Sciatic nerve (tissue), 2 donors: Measurements from ENCODE around the gene GOLGA3. TPM values are rescaled to one million over a fixed set of nuclear protein-coding genes. Genes with fewer than 3 reads are reported as not detected.
"Not testable (repeated sequence)": the region's sequence is repeated elsewhere in the genome, so short reads cannot be mapped to it uniquely, and the experiment has no call there.

Experiments
- ATAC-seq: fragments of 200-7000 bp; cut with Tn5 transposase; one replicate; pipeline ENCODE4 v1.9.1; 2020; ENCODE audit warnings: mild to moderate bottlenecking, moderate library complexity
- DNase-seq: peaks from one replicate; pipeline ENCODE4 v3.0.0-alpha.2; 2020; ENCODE audit warnings: low spot score
- intact Hi-C: fragments of 100-400 bp; cut with DNase I; formaldehyde crosslinking; loops from one replicate; pipeline ENCODE4 v1.14.2; 2022
- total RNA-seq: library from RNA; stranded (reverse); fragmentation: NEBNext Ultra II Directional; extraction: Animal tissue kit (Norgen Biotek cat#: 25700); gene quantifications from one replicate; pipeline ENCODE4 v1.2.1, GENCODE V29; 2021
- donor health status: DM: no; HTN: no; CAD: no.
- donor health status: DM: no; HTN: no; CAD: no.

Gene GOLGA3
- total RNA-seq, 1 donor from 2014 or later, result 60.6 TPM

DNA sequence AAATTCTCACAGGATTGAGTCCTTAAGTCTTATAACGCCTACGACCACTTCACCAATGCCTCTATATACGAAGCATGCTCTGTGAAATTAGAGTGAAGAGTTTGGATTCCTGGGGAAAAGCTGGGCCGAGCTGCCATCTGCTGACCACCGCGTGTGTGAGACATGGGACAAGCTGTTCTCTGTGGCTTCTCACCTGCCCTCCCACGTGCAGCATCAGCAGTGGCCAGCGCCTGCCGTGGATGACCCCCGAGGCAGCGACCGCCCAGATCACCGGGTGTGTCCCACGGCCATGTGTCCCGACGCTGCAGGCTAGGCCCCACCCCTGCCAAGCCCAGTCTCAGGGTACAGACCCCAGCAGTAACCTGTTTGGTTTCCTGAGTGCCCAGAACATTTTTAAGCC, 21.6 kb upstream of the GOLGA3 start:
- intact Hi-C loops, result no loop called here

DNA sequence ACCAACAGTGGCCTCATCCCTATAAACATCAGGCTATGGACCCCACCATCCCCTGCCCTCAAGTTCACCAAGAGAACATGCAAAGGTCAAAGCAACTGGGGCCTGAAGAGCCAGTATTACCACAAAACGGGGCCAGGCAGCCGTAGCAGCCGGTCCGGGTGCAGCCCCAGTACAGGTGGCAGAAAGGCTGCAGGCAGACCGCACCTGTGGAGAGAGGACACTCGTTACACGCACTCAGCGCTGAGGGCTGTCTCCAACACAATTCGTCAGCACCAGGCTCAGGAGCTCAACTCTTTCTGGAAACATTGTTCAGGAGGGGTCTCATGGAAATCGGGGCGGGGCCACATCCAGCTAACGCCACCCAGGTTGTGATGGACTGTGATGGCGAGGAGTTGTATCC, 19.9 kb upstream of the GOLGA3 start:
- DNase-seq, result no peak
- intact Hi-C loops, result no loop called here
- ATAC-seq, result no peak

More for the DNA sequence above, 21.6 kb upstream of the GOLGA3 start:
- DNase-seq (no peak), ATAC-seq (no peak)

DNA sequence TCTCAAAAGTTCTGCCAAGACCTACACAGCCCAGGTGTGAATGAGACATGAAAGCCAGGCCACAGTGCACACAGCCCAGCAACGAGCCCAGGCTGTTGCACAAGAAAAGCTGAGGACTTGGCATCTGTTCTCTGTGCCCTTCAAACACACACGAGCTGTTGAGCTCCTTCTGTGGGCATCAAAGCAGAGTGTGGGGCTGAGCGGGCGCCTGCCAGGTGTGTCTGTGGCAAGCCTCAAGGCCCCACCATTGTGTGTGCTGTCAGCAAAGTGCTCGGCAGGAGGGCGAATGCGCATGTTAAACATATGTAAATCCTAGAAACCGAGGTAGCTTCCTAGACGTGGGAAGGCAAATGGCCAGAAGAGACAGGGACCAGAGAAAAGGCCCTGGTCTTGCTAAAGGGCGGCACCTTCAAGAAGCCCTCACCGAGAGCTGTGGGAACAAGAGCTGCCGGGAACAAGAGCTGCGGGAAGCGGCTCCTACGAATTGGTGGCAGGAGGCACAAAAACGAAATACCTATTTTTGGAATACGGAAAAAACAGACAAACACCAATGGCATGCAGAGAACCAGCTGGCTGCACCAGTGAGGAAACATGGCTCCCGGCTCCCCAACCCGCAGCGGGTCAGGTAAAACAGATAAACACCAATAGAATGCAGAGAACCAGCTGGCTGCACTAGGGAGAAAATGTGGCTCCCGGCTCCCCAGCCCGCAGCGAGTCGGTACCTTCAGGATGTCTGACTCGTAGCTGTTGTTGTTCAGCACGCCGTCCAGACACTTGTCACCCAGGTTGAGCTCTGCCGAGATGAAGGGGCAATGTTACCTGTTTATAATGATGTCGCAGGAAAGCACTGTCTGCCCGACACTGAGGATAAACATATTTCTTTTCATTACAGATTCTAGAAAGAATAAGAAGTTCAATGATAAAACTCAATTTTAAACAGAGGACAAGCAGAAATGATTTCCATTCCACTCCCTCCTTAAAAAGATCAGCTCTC, 19.0 kb upstream of the GOLGA3 start:
- DNase-seq, result no peak
- intact Hi-C loops, result no loop called here
- ATAC-seq, result no peak

DNA sequence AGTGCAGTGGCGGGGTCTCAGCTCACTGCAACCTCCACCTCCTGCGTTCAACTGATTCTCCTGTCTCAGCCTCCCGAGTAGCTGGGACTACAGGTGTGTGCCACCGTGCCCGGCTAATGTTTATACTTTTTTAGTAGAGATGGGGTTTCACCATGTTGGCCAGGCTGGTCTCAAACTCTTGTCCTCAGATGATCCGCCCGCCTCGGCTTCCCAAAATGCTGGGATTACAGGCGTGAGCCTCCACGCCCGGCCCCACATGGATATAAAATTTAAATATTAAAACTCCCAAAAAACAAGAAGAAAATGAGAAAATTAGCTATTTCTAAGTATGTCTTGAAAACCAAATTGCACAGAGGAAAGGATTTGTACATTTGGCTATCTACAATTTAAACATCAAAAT, 16.0 kb upstream of the GOLGA3 start:
- intact Hi-C loops, ATAC-seq: not testable (repeated sequence)

DNA sequence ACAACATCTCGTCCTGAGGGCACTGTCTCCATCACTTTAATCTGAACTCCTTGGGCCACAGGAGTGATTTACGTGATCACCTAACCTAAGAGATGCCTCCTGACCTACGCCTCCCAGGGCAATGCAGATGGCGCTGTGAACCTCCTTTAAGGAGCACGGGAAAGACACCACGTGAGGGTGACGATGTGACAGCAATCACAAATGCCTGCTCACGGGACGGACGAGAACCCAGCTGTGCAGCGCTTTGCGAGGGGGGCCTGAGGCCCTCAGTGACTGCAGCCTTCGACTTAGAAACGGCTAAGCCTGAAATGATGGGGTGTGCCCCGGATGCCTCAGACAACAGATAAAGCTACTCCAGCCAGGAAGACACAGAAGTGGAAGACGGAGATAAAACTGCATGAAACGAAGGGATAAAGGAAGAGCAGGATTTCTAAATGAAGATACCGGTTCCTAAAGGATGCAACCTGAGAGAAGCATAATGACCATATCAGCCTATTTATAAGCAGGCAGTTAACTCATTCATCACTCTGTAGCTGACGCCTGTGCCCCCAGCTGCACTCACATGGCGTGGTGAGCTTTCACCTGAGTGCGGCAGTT, 13.9 kb upstream of the GOLGA3 start:
- DNase-seq, result no peak

More for the DNA sequence above, 16.0 kb upstream of the GOLGA3 start:
- DNase-seq, result not testable (repeated sequence)

DNA sequence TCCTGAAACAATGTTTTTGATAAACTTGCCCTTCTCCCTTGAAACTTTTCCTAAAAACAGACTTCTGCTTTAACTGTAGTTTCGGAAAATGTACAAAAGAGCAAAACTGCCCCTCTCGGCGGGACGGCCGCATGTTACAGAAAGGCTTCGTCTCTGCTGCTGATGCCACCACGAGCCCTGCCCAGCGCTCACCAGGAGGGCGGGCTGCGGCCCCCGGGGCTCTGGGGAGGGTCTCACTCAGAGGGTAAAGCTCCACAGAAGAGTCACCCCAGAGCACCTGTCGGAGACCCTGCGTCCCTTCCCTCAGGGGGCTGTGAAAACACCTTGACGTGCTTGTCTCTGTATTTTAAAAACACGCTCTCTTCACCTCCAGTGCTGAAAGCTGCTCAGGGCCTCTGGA, 12.5 kb upstream of the GOLGA3 start:
- DNase-seq (no peak), ATAC-seq (no peak)
- intact Hi-C loops, result no loop called here

More for the DNA sequence above, 13.9 kb upstream of the GOLGA3 start:
- ATAC-seq, result no peak
- intact Hi-C loops, result no loop called here

DNA sequence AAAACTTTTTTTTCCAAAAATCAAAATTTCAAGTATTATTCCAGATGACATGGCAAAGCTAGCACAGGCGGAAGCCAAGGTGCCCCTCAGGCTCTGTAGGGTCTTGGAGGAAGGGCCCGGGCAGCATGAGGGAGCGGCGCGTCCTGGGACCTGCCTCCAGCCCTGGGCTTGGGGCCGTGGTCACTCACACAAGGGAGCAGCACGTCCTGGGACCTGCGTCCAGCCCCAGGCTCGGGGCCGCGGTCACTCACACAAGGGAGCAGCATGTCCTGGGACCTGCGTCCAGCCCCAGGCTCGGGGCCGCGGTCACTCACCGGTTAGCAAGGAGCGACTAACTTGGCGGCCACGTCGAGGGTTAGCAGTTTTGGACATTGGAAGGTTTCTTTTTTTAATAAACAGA, 11.9 kb upstream of the GOLGA3 start:
- intact Hi-C loops, result no loop called here
- DNase-seq (no peak), ATAC-seq (no peak)

DNA sequence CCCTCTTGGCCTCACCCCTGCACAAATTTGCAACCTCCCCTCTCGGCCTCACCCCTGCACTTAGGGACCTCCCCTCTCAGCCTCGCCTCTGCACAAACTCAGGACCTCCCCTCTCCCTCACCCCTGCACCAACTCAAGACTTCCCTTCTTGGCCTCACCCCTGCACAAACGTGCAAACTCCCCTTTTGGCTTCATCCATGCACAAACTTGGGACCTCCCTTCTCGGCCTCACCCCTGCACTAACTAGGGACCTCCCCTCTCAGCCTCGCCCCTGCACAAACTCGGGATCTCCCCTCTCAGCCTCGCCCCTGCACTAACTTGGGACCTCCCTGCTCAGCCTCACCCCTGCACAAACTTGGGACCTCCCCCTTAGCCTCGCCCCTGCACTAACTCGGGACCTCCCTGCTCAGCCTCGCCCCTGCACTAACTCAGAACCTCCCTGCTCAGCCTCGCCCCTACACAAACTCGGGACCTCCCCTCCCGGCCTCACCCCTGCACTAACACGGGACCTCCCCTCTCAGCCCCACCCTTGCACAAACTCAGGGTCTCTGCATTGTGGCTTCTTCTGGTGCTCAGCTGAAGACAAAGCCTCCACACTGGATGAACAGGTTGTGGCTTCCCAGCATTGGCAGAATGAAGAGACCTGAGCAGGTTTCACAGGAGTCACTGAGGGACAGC, 11.0 kb upstream of the GOLGA3 start:
- intact Hi-C loops, result no loop called here
- ATAC-seq (no peak), DNase-seq (no peak)

DNA sequence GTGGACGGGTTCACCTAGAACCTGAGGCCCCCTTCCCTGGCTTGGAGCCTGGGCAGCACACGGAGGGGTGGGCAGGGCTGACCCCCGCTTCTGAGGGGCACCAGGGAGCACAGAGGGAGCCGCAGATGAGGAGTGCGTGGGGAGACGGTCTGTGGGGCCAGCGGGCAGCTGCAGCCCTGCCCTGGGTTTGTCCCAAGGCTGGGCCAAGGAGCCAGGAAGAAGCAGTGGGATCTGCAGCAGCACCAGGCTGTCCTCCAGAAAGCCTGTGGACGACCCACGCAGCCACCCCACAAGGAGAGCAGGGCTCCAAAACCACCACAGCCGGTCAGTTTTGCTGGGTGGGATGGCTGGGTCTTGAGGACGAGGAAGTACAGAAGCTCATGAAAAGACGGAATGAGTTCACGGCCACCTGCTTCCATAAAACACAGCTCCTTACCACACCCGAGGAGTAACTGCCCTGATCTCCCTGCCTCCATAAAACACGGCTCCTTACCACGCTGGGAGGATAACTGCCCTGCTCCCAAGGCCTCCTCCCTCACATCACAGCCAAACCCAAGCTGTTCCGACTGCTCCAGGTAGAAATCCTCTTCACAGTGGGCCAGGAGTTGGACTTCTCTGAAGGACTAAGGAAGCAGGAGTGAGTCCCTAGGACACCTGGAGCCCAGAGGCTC, 9.9 kb upstream of the GOLGA3 start:
- ATAC-seq, result peak; percentile 45
- intact Hi-C loops, result no loop called here
- no peak for DNase-seq

DNA sequence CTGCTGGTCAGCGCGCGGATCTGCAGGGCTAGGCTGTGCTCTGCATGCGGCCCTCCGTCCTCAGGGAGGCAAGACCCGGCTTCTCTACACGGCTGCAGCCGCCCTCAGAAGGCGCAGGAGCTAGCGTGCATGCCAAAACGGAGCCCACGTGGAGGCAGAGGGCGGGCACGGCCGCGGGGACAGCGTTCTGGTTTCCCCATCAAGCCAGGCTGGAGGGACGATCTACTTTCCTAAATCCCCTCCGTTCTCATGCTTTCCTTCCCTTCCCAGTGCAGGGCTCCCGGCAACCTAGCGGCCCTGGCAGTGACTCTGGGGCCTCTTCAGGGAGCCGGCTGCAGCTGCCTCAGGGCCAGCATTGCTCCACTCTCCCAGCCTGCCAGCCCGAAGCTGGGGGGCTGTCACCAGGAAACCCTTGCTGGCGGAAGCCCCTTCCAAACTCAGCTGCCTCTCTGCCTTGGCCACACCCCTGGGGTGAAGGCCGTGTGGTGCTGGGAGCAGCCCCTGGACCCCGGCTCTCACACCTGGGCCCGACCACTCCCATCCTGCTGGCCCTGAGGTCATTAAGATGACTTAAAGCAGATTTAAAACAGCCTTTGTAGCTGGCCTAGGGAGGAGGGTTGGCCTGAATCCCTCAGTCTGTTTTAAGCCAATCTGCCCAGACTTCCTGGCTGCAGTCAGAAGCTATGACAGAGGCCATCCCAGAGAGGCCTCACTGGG, 9.2 kb upstream of the GOLGA3 start:
- DNase-seq, result no peak
- intact Hi-C loops, result no loop called here

DNA sequence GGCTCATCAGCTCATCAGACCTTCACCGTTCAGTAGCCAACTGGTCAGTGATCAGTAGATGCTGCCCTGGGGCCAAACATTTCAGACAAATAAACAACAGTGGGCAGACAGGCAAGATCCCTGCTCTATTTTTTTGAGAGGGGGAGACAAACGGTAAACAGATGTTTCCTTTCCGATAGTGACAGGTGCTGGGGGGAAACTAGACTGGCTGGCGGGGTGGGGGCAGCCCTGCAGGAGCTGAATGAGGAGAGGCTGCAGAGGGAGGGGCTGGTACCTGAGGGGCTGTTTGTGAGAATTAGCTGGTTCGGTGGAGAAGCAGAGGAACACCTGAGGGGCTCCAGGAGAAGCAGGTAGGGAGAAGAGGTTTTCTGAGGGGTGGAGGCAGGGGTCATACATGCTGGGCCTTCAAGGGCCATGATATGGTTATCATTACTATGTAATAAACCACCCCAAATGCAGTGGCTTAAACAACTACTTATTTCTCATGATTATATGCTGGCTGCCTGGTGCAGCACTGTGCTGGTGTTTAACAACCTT, 8.2 kb upstream of the GOLGA3 start:
- ATAC-seq (no peak), DNase-seq (no peak)

More for the DNA sequence above, 9.2 kb upstream of the GOLGA3 start:
- peak; percentile 76 for ATAC-seq

DNA sequence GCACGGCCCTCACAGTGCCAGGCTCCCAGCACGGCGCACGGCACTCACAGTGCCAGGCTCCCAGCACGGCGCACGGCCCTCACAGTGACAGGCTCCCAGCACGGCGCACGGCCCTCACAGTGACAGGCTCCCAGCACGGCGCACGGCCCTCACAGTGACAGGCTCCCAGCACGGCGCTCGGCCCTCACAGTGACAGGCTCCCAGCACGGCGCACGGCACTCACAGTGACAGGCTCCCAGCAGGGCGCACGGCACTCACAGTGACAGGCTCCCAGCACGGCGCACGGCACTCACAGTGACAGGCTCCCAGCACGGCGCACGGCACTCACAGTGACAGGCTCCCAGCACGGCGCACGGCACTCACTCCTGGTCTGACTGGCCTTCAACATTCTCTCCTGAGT, 7.6 kb upstream of the GOLGA3 start:
- intact Hi-C loops, DNase-seq, ATAC-seq: not testable (repeated sequence)

More for the DNA sequence above, 8.2 kb upstream of the GOLGA3 start:
- intact Hi-C loops, result no loop called here

DNA sequence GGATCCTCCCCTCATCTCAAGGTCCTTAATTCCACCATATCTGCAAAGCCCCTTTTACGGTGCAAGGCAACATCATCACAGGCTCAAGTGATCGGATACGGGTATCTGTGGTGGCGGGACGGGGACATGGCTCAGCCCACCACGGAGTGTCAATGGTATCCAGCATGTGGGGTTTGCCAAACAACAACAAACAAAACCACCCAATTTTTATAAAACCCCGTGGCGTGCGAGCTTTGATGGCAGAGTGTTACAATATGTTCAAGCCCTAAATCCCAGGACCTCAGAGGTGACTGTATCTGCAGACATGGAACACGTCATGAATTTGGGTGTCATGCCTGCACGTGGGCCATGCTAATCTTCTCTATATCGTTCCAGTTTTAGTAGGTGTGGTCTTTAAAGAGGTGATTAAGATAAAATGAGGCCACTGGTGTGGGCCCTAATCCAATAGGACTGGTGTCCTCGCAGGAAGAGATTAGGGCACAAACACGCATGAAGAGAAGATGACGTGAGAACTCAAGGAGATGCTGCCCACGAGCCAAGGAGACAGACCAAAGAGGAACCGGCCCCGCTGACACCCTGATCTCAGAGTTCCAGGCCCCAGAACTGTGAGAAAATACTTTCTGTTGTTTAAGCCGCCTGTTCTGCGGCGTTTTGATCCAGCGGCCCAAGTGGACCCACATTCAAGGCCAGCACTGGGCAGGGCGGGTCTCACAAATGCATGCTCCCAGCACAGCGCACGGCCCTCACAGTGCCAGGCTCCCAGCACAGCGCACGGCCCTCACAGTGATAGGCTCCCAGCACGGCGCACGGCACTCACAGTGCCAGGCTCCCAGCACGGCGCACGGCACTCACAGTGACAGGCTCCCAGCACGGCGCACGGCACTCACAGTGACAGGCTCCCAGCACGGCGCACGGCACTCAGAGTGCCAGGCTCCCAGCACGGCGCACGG, 6.7 kb upstream of the GOLGA3 start:
- no peak for ATAC-seq
- intact Hi-C loops, result no loop called here
- DNase-seq, result no peak

DNA sequence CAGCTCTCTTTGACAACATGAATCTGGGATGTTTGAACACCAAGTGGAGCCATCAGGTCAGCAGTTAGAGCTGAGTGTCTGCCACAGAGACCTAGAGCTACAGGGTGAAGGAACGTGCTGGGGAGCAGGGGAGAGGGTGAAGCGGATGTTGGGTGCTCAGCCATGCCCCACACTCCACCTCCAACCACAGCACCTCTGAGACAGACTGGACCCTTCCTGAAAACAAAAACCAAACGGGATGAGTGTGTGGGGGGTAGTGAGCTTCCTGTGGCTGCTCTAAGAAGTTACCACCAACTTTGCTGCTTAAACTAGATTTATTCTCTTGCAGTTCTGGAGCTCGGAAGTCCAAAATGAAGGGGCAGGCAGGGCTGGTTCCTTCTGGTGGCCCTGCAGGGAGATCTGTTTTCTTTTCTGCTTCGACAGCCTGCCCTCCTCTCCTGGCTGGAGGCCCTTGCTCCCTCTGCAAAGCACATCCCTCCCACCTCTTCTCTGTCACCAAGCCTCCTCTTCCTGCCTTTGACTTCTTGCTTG, 5.6 kb upstream of the GOLGA3 start:
- intact Hi-C loops, result no loop called here
- ATAC-seq (no peak), DNase-seq (no peak)

DNA sequence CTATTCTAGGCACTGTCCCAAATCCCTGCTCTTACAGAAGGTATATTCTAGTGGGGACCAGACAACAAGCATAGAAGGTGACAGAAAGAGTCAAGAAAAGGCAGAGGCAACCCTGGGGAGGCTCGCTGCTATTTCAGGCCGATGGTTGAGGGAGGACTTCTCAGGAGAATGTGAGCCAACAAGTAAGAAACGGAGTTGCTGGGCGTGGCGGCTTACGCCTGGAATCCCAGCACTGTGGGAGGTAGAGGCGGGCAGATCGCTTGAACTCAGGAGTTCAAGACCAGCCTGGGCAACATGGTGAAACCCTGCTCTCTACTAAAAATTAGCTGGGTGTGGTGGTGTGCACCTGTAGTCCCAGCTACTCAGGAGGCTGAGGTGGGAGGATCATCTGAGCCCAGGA, 4.7 kb upstream of the GOLGA3 start:
- ATAC-seq, result no peak
- intact Hi-C loops, result no loop called here

DNA sequence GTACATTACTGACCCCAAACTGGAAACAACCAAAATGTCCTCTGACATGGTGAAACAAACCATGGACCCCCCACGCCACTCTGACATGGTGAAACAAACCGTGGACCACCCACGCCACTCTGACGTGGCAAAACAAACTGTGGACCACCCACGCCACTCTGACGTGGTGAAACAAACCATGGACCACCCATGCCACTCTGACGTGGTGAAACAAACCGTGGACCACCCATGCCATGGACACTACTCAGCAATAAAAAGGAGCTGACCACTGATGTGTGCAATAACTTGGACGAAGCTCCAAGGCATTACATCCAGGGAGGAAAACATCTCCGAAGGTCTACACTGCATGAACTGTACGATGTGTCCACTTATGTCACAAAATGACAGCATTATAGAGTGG, 3.1 kb upstream of the GOLGA3 start:
- intact Hi-C loops, result no loop called here
- no peak for DNase-seq
- ATAC-seq, result no peak

More for the DNA sequence above, 4.7 kb upstream of the GOLGA3 start:
- DNase-seq, result no peak
